Iris pigment epithelial cell (primary cell): ENCODE results near the gene LTBR.
A peak's percentile ranks its signal among the peaks of the same experiment; 100 is the strongest.

ENCODE experiments used
- DNase-seq: peaks from one replicate; pipeline ENCODE4 v3.0.0-alpha.2; 2011; ENCODE audit warnings: low read depth

The LTBR gene

GRCh38 chr12:6346942-6347341 lies 37.0 kb upstream of the LTBR start:
- no peak for DNase-seq

- peak; percentile 54 for DNase-seq
Measured at GRCh38 chr12:6347367-6348338, 36.3 kb upstream of the LTBR start.

DNA sequence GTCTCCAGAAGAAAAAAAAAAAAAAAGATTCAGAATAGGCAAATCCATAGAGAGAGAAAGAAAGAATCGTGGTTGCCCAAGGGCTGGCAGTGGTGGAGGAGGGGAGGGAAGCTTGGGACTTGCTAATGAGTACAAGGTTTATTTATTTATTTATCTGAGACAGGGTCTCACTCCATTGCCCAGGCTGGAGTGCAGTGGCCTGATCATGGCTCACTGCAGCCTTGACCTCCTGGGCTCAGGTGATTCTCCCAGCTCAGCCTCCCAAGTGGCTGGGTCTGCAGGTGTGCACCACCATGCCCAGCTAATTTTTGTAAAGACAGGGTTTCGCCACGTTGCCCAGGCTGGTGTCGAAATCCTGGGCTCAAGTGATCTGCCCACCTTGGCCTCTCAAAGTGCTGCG lies 32.3 kb upstream of the LTBR start:
- DNase-seq, result no peak

- DNase-seq, result no peak
Measured at GRCh38 chr12:6352193-6353173, 31.5 kb upstream of the LTBR start.

DNA sequence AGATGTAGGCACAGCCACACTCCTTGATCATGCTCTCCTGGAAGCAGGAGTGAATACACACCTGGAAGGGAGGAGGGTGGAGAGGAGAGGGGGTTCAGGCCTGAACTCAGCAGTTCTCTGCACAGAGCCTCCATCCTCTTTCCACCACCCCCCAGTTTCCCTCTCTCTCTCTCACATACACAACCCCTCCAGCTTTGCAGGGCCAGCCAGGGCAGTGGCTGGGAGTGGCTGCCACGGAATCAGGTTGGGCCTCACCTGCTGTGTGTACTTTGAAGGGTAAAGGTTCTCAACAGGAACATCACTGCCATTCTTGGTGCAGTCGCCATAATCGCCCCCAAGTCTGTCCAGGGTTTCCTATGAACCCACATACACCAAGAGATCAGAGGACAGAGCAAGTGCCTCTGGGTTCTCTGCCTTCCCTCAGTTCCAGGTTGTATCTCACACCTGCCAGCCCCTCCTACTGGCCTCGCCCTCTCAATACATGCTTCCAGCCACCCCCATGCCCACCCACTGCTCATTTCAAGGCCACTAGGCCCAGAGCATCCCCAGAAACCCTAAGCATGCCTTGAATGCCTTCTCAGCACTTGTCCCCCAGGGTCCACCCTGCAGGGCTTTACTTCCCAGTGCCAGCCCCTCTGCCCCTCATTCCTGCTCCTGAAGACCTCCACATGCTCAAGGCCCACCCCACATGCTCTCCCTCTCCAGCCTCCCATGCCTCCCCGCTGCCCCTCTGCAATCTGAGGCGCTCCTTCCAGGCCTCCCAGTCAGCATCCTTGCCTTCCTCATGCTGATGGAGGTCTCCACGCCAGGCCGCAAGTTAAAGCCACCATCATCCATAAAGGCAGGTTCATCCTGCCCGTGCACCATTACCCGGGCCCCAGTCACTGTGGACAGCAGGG lies 29.2 kb upstream of the LTBR start:
- no peak for DNase-seq

DNA sequence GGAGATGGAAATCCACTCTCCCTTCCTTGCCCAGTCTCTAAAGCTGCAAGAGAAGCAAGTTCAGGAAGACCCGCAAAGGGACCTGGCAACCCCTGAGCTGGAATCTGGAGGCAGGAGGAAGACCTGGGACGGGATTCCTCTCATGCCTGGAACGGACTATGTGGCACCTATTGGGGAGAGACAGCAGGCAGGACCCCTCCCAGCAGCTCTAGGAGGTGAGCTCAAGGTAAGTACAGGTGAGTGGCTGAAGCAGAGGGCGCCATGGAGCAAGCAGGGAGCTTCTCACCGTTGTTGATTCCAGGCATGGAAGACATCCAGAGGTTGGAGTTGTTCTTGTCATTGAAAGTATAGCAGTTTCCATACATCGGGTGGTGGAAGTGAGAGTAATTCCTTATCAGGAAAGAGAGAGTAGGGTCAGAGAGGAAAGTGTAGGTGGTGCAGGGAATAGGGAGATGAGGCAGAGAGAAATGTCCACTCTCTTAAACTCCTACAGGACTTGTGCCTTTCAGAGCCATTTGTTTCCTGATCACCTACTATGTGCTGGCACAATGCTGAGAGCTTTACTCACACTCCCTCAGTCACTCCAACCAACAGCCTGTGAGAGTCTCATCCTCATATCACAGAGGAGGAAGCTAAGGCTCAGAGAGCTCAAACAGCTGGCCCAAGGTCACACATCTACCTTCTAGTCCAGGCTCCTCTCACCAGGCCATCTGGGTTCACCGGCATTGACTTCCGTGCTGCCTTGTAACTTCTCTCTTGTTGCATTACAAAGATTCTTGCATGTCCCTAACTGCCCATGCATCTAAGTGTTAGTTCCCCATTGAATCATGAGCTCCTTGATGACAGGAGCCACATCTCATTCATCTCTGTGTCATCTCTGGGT lies 28.2 kb upstream of the LTBR start:
- DNase-seq, result no peak

GRCh38 chr12:6356374-6356820 lies 27.6 kb upstream of the LTBR start:
- no peak for DNase-seq

DNA sequence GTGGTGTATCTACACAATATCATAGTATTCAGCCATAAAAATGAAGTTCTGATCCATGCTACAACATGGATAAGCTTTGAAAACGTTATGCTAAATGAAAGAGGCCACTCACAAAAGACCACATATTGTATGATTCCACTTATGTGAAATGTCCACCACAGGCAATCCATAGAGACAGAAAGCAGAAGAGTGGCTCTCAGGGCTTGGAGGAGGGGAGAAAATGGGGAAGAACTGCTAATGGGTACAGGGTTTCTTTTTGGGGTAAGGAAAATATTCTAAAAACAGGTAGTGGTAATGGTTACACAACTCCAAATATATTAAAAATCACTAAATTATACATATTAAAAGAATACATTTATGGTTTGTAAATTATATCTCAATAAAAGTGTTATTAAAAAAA lies 25.1 kb upstream of the LTBR start:
- no peak for DNase-seq

DNA sequence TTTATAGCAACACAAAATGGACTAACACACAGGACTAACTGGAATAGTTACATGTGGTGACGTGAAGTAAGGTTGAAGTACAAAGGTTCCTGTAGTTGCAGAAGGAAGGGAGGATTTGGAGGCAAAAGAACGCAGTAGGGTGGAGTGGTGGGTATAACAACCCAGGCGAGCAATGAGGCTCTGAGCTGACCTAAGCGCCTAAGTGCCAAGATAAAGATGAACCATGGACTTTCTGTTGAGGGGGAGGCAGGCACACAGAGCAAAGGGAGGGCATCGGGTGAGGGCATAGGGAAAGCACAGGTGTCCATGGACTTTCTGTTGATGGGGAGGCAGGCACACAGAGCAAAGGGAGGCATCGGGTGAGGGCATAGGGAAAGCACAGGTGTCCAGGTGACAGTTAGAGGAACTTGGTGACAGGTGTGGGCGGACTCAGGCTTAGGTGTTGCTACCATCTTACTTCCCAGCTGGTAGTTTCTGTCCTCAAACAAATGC lies 23.8 kb upstream of the LTBR start:
- DNase-seq, result no peak

DNA sequence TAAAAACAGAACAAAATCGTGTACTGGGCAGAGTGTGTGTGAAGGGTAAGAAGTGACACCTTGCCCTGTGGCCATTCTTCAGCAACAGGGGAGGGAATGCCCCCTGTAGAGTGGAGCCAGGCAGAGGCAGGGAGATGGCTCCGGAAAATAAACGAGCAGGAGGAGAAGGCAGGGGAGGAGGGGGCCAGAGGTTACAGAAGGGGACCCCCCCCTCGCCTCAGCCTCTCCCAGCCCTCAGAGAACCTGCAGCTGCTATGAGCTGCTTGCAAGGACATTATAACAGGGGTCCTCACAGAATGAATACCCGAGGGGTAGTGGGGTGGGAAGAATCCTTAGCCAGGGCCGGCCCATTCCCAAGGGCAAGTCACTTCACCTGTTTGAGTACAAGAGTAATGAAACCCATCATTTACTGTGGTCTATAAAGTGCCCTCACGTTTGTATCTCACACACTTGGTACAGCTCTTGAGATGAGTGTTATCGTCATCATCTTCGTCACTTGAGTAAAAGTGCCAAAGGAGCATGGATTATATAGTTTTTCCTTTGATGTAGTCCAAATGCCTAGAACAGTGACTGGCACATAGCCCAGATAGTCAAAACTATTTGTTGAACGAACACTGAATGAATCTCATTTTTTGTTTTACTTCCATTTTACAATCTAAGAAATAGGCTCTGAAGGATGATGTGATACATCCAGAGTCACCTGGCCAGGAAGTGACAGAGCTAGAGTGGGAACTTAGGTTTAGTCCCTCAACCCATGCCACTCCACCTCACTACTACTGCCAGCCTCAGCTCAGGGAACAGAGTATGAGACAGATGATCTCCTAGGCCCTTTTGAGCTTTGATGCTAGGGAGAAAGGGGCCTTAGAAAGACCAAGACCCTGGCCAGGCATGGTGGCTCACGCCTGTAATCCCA lies 23.1 kb upstream of the LTBR start:
- DNase-seq, result no peak

- DNase-seq, result no peak
Measured at GRCh38 chr12:6361834-6362233, 22.1 kb upstream of the LTBR start.

GRCh38 chr12:6362403-6362802 lies 21.6 kb upstream of the LTBR start:
- no peak for DNase-seq

DNA sequence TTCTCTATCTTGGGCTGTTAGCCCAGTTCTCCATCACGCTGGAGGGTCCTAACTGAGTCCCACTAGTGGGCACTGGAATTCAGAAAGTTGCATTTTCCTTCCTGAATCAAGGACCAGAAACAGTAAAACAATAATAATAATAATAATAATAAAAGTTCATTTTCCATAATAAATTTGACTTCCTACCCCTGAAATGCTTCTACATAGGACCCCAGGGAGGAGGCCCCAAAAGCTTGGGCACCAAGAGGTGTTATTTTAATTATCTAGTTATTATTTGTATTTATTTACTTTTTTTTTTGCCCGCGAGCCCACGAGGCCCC lies 21.0 kb upstream of the LTBR start:
- DNase-seq, result no peak

- peak; percentile 54 for DNase-seq
Measured at GRCh38 chr12:6363330-6364043, 20.5 kb upstream of the LTBR start.

DNA sequence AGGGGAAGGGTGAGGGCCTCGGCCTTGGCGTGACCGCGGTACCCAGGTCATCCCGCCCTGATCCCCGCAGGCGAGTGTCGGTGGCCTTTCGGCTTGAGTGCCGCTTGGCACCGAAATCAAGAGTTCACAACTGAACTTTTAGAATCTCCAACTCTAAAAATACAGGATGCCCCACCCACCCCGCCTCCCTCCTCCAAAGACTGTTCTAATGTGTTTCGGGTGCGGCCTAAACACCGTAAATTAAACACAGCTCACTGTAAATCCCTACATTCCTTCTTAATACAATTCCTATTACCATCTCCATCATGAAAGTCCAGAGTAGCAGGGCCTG lies 20.0 kb upstream of the LTBR start:
- no peak for DNase-seq

DNA sequence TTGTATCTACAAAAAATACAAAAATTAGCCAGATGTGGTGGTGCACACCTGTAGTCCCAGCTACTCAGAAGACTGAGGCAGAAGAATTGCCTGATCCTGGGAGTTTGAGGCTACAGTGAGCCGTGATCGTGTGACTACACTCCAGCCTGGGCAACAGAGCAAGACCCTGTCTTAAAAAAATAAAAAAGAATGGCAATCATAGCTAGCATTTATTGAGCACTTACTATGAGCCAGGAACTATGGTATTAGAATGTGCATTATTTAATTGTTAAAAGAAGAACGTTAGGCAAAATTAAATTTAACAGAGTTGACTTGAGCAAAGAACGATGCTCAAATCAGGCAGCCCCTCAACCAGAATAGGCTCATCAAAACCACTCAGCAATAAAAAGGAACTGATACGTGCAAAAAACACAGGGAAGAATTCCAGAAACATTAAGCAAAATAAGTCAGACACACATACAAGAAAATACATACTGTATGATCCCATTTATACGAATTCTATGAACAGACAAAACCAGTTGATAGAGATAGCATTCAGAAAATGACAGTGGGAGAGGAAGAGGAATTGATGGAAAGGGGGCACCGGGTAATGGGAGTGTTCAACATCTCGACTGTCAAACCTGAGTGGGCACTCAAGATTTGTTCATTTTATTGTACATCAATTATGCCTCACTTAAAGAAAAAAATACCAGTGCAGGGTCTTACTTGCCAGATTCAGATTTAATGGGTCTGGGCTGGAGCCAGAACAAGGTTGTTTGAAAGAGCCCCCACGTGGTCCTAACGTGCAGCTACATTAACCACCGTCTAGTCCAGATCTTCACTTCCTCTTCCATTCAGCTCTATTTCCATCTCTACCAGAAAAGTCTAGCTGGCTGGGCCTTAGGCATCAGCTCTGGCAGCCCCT lies 16.6 kb upstream of the LTBR start:
- DNase-seq, result peak; percentile 54

GRCh38 chr12:6367969-6368892 lies 15.7 kb upstream of the LTBR start:
- DNase-seq, result no peak
